Fibroblast of lung (primary cell): ENCODE results near the gene OR6B2.

ENCODE experiments used
- CTCF ChIP-seq, 2 donors: IDR thresholded peaks in 1 of 2; conservative IDR thresholded peaks in 1 of 2; 1 replicate in 1 of 2; 2 replicates in 1 of 2; pipeline ENCODE4 v1.5.1; 2011 to 2012; ENCODE audit warnings: low read length in 2 of 2, control low read depth in 1 of 2, inconsistent platforms in 1 of 2, low read depth in 1 of 2, mild to moderate bottlenecking in 1 of 2
- EZH2 ChIP-seq: IDR thresholded peaks from 2 replicates; pipeline ENCODE4 v1.5.1; 2012; ENCODE audit warnings: low read length, control low read depth, mild to moderate bottlenecking; ENCODE audit errors: missing control alignments

- TF ChIP-seq CTCF (conservative IDR thresholded peaks at IDR 0.05 in 1 of 2, IDR thresholded peaks at IDR 0.05 in 1 of 2; ENCODE audit: low read depth in 1 of 2, low read length in 2 of 2) (no peak), EZH2 (no peak)
Observed at GRCh38 chr2:240033330-240033678, 3.1 kb upstream of the OR6B2 start.
